SIG-M5 treated with dmso at 0.1 percent for 504 hours (cell line): ENCODE results near the gene DNAH11.
"Not testable (repeated sequence)": the region's sequence is repeated elsewhere in the genome, so short reads cannot be mapped to it uniquely, and the experiment has no call there.

Experiments used
- DNase-seq: peaks from one replicate; lab custom pipeline; 2025; ENCODE audit not compliant: unreplicated experiment; lab: John Stamatoyannopoulos, UW

DNAH11 gene

DNA sequence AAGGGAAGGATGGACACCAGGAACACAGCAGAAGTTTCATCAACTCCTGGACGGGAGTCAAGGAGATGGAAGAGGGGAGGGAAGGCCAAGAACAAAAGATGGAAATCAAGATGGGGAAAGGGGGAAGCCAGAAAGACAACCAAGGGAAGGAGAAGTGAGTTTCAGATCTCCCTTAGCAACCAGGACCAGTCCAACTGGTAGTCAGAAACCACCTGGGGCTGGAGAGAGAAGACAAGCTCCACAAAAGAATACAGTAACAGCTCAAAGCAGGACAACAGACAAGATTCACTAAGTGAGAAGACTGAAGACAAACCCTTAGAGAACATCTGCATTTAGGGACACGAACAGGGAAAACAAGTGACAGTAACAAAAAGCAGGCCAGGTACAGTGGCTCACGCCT lies 372.3 kb downstream of the DNAH11 start:
- DNase-seq: no peak

GRCh38 chr7:21916176-21916575 lies 373.3 kb downstream of the DNAH11 start:
- DNase-seq: no peak

DNA sequence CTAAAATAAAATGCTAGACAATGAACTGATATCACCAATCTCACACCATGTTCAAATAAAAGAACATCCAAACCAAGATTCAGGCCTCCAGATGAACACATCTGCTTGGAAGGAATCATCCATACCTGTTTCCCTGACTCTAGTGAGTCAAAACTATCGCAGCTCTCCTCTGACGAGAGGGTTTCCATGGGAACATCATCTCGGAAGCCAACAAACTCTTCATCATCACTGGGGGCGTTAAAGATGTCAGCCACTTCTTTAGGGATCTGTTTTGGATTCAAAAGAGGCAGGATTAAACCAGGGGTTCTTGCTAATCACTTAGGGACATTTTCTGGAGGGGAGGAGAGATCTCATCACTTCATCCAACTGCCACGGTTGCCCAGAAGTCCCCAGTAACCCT lies 373.8 kb downstream of the DNAH11 start:
- no peak for DNase-seq

GRCh38 chr7:21918216-21918615 lies 375.4 kb downstream of the DNAH11 start:
- no peak for DNase-seq

GRCh38 chr7:21920936-21921335 lies 378.1 kb downstream of the DNAH11 start:
- no peak for DNase-seq

DNA sequence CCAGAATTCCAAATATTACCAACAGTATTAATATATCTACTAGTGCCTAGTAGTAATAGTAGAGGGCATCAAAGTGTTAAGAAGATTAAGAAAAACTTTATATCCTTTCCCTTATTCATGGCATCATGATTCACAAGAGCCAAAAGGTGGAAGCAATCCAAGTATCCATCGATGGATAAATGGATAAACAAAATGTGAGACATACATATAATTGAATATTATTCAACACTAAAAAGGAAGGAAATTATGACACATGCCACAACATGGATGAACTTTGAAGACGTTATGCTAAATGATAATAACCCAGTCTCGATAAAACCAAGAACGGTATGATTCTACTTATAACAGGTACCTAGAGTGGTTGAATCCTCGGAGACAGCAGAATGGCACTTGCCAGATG lies 379.8 kb downstream of the DNAH11 start:
- no peak for DNase-seq

GRCh38 chr7:21923658-21924057 lies 380.8 kb downstream of the DNAH11 start:
- no peak for DNase-seq

DNA sequence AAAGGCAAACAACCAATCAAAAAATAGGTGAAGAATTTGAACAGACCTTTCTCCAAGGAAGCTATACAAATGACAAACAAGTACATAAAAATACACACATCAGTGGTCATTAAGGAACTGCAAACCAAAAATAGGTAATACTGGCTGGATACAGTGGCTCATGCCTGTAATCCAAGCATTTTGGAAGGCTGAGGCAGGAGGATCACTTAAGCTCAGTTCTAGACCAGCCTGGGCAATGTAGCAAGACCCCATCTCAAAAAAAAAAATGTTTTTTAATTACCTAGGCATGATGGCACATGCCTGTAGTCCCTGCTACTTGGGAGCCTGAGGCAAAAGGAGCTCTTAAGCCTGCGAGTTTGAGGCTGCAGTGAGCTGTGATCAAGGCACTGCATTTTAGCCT lies 383.6 kb downstream of the DNAH11 start:
- DNase-seq: no peak

GRCh38 chr7:21927693-21928092 lies 384.9 kb downstream of the DNAH11 start:
- no peak for DNase-seq

DNA sequence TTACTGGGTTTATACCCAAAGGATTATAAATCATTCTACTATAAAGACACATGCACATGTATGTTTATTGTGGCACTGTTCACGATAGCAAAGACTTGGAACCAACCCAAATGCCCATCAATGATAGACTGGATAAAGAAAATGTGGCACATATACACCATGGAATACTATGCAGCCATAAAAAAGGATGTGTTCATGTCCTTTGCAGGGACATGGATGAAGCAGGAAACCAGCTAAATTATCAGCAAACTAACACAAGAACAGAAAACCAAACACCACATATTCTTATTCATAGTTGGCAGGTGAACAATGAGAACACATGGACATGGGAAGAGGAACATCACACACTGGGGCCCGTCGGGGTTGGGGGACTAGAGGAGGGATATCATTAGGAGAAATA lies 390.5 kb downstream of the DNAH11 start:
- not testable (repeated sequence) for DNase-seq

DNA sequence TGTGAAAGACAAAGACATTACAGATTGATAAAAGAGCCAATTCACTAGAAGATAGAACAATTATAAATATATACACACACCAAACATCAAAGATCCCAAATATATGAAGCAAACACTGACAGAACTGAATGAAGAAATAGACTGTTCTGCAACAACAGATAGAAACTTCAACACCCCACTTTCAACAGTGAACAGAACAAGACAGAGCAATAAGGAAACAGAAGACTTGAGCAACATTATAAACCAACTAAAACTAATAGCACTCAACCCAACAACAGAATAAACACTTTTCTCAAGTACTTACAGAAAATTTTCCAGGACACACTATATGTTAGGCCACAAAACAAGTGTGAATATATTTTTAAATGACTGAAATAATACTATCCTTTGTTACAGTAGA lies 392.0 kb downstream of the DNAH11 start:
- peak; percentile 64 for DNase-seq

DNA sequence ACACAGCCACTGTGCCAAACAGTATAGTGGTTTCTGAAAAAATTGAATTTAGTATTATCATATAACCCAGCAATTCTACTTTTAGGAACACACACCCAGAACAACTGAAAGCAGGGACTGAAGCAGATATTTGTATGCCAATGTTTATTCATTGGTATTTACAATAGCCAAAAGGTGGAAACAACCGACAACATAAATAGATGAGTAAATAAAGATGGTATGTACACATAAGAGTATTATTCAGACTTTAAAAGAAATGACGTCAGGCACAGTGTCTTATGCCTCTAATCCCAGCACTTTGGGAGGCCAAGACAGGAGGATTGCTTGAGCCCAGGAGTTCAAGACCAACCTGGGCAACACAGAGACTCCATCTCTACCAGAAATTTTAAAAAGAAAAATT lies 395.6 kb downstream of the DNAH11 start:
- DNase-seq: no peak

- no peak for DNase-seq
Observed at GRCh38 chr7:21939136-21939857, 396.5 kb downstream of the DNAH11 start.

DNA sequence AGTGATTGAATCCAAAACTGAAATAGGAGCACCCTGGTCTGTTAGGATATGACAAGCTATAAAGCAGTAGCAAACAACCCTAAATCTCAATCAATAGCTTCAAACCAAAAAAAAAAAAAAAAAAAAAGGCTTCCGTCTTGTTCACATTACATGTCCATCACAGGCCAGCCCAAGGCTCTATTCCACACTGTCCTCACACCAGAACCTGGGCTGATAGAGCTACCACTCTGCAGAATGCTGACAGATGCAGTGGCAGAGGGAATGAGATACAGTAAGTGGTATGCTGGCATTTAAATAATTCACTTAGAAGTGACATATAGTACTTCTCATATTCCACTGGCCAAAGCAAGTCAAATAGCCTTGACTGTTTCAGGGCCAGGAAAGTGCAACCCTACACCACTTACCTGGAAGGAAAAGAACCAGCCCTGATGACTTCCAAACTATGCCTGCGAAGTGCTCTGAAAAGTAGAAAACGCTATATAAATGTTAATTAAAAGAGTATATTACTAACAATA lies 397.1 kb downstream of the DNAH11 start:
- DNase-seq: no peak

GRCh38 chr7:21941611-21942141 lies 398.8 kb downstream of the DNAH11 start:
- peak; percentile 78 for DNase-seq

- DNase-seq: no peak
Observed at GRCh38 chr7:21942955-21943354, 400.1 kb downstream of the DNAH11 start.

DNA sequence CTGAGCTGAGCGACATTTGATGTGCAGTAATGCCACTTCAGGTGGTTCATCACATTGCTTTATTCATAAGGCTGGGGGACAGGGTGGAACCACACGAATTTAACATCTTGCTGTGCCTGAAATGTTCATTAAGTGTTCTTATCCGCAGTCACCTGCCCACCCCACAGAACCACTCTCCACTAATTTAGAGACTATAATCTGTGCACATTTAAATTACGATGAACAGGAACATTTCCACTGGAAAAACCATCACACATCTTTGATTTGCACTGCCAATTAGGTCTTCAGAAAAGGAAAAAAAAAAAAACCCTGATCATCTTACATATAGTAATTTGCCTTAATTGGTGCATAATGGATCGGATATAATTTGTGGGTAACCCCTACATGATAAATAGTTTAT lies 400.6 kb downstream of the DNAH11 start:
- DNase-seq: no peak

DNA sequence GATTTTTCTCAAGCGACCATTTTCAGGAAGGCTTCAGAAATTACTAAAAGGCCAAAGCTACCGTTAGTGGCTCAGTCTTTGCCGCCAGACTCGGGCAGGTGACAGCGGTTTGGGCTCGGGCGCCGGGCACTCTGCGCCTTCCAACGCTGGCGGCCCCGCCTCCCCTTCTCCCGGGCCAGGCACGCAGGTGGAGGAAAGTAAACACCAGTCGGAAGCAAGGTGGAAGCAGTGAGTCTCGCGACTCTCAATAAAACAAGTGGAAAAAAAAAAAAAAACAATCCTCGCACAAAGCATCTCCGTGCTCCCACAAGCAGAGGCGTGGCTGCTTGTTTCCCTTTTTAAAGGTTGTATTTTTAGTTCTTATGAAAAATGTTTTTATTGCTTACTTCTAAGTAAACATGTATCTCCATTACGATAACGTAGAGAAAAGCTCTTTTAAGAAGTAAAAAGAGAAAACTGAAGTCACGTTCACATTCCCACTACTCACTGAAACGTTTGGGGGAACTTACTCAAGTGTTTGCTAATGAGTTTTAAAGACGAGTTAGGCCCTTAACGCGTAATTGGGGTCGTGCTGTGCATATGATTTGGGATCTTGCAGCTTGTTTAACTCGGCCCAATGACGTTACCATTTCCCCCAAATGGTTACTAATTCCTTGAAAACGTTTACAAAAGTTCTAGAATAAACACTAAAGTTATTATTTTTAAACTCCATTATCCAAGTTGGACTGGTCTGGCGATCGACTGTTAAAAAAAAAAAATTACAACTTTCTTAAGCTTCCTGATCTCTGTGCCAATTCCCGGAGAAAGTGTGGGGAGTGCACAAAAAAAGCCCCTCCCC lies 402.0 kb downstream of the DNAH11 start:
- peak; percentile 53 for DNase-seq

DNA sequence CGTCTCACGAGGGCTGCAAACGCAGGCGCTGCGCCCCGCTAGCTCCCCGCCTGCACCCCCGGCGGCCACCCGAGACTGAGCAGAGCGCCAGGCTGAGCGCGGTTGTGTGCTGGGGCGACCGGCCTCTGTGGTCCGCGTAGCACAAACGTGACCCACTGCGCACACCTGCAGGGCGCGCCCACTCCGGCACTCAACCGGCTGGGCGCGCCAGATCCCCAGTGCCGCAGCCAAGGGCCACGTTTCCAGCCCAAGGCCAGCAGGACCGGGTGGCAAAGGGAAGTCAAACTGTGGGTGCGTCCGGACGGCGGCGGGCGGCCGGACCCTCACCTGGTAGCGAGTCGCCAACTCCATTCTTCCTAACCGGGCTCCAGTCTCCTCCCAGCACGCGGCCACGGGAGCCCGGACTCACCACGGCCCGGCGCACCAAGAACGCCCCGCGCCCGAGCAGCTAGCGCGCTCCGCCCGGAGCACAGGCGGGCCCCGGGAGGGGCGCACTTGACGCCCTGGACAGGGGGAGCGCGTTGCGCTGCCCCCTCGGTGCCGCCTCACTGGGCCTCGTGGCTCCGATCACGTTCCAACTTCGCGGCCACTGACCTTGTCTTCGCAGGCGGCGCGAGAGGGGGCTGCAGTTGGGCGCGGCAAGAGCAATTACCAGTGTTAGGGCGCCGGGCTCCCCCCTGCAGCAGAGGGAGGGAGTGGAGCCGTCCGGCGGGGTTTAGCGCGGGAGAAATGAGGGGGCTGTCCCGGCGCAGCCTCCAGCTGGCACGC lies 402.8 kb downstream of the DNAH11 start, which contains the start of gene CDCA7L:
Gene CDCA7L, minus strand, starts transcription at position 446 of the 768 bp plus-strand sequence. Its CDS starts 95 bp downstream, at position 351.
- DNase-seq: peak; percentile 65

DNA sequence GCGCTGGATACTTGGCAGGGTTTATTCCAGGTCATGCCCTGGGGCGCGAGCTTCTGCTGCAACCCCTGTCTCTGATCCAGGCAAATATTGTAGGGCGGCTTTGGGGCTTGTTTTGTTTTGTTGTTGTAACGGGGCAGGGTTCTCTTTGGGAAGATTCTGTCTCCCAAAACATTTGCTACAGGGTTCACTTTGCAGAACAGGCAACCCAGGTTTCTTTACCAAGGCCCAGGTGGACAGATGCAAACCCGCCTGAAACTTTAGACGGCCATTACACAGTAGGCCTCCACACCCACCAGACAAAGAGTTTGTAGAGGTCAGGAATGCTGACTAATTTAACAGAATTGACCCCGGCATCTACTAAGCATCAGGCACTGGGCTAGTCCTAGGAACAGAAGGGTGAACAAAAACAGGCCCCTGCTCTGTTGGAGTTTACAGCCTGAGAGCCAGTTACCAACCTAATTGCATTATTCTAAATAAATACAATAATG lies 403.4 kb downstream of the DNAH11 start:
- DNase-seq: no peak

DNA sequence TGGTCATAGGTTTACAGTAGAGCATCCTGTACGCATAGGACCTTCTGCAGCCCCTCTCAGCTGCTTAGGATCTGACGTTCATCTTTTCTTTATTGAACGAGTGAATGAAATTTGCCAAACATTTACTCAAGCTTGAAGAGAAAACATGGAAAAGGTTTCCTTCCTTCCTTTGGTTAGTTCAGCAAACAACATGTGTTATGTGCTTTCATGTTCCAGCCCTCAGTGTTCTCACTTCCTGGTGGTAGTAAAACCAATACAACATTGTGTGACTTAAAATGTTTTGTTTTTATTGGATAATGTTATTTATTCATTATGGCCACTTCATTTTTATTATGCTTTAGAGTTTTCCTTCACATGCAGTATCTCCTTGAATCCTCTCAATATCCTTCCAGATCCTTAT lies 404.2 kb downstream of the DNAH11 start:
- DNase-seq: no peak
